ENCODE data around the gene MTCL1. TPM values are rescaled to one million over a fixed set of nuclear protein-coding genes. Genes with fewer than 3 reads are reported as not detected.

MTCL1 gene
- total RNA-seq, 1 donor from 2014 or later, result 36.9 TPM

- no peak for DNase-seq
These were observed 8.3 kb downstream of the MTCL1 start for GRCh38 chr18:8713691-8714090.

DNA sequence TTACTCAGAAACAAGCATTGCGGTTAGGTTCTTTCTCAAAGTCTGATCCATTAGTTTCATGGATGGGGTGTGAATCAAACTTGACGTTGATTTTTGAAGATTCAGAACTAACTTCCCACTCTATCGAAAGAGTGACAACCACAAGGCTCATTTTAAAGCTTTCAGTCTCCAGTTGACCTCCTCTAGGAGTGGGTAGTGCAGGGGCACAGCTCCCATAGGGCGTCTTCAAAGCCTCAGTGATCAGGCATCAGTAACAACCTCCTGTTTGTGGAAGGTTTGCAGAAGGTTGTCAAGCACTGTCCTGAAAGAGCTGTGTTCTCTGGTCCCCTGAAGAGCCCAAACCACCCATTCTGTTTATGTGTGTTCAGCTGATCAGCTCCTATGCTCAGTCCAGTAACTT is 10.2 kb downstream of the MTCL1 start:
- no peak for DNase-seq

DNA sequence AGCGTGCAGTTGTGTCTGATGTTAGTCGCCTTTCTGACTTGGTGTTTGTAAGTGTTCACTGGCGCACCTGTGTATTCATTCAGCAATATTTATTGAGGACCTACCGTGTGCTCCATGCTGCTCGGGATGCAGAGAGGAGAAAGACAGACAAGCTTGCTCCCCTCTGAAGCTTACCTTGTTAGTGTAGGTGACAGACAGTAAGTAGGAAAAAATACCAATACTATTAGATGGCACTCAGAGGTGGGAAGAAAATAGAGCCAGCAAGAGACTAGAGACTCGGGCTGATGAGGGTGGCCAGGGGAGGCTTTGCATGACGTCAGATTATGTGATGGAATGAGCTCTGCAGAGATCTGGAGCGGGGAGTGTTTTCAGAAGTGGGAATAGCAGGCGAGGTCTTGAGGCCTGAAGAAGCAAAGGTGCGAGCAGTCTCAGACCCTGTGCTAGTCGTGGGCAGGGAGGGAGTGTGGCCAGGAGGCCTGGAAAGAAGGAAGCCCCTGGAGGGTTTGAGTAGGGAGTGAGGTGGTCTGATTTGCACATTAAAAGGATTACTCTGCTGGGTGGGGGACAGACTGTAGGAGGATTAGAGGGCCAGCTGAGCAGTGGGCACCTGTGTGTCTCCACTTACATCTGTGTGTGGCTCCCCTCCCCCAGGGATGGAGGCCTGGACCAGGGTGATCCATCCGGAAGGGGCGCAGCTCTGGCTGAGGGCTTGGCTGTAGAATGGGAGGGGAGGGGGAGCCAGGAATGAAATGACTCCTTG is 11.8 kb downstream of the MTCL1 start:
- no peak for DNase-seq

GRCh38 chr18:8718401-8718913 is 13.1 kb downstream of the MTCL1 start:
- DNase-seq, result no peak

- no peak for DNase-seq
These were observed 13.8 kb downstream of the MTCL1 start for GRCh38 chr18:8719192-8719591.

DNA sequence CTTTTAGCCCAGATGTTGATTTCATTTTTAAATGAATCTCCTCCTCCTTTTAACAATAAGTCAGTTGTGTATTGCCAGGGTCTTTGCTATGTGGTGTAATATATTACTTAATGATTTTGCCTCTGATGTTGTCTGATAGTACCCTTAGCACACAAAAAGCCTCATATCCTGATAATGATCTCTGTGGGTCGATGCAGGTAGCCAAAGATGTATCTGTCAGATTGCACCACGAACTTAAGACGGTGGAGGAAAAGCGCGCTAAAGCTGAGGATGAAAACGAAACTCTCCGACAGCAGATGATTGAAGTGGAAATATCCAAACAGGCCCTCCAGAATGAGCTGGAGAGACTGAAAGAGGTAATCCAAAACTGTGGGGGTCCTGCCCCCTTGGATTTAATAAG is 14.8 kb downstream of the MTCL1 start:
- no peak for DNase-seq

DNA sequence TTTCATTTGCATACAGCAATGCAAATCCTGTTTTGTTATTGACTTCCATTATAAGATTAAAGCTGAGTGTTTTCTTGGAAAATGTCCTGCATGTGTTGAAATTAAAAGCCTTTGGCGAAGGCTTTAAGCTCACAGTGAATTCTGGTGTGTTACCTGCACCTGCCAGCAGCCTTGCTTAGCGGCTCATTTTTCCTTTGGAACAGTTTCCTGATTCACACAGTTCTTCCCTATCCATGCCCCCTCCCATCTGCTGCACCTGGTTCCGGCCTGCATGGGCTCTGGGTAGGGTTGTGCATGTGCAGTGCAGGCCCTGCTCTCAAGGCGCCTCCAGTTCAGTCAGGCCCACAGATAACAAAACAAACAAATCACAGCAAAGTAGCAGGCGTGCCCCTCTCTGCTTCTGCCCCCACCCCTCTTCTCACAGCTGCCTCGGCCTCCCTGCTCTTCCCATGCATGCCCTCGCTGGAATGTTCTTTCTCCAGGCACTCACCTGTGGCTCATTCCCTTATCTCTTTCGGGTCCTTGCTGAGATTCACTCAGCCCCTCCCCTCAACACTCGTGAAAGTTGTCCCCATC is 15.8 kb downstream of the MTCL1 start:
- DNase-seq, result no peak

- DNase-seq, result no peak
These were observed 16.4 kb downstream of the MTCL1 start for GRCh38 chr18:8721716-8722115.

GRCh38 chr18:8722946-8723820 is 17.8 kb downstream of the MTCL1 start:
- no peak for DNase-seq

GRCh38 chr18:8724452-8724851 is 19.1 kb downstream of the MTCL1 start:
- no peak for DNase-seq

- no peak for DNase-seq
These were observed 20.9 kb downstream of the MTCL1 start for GRCh38 chr18:8726281-8726680.

DNA sequence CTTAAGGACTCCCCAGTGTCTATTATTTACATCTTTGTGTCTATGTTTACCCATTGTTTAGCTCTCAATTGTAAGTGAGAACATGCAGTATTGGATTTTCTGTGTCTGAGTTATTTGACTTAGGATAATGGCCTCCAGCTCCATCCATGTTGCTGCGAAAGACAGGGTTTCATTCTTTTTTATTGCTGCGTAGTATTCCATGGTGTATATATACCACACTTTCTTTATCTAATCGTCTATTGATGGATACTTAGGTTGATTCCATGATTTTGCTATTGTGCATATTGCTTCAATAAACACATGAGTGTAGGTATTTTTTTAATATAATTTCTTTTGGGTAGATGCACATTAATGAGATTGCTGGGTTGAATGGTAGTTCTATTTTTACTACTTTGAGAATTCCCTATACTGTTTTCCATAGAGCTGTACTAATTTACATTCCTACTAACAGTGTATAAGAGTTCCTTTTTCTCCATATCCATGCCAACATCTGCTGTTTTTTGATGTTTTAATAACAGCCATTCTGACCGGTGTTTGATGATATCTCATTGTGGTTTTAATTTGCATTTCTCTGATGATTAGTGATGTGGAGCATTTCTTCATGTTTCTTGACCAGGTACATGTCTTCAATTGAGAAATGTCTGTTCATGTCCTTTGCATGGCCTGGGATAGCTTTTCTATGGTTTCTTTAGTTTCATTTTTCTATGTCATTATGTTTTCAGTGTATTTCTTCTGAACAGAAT is 21.8 kb downstream of the MTCL1 start:
- DNase-seq, result no peak

DNA sequence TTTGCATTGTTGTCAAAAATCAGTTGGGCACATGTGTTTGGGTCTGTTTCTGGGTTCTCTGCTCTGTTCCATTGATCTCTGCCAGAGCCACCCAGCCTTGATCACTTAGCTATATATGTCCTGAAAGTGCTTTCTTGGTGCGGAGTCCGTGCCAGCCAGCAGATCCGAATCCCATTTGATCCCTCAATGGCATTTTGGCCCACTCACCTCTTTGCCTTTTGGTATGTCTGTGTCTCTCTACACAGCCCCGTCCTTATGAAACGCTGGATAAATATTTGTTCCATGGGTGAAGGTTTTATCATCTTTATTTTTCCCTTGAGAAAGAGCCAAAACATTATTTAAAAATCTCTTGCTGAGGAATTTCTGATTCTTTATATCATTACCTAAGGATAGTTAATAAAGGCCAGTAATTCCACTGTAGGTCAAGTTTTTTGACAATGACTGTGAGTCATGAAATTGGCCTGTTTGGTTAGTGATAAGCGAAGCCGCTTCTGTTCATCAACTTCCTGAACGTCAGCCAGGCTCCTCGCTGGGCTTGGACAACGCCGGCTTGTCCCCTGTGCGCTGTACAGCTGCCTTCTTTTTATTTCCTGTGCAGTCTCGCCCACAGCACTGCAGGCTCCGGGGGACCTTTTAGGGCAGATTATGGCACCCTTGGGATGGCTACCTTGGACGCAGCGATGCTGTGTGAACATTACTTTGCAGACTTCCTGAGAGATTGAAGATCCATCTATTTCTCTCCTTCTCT is 24.9 kb downstream of the MTCL1 start:
- no peak for DNase-seq

DNA sequence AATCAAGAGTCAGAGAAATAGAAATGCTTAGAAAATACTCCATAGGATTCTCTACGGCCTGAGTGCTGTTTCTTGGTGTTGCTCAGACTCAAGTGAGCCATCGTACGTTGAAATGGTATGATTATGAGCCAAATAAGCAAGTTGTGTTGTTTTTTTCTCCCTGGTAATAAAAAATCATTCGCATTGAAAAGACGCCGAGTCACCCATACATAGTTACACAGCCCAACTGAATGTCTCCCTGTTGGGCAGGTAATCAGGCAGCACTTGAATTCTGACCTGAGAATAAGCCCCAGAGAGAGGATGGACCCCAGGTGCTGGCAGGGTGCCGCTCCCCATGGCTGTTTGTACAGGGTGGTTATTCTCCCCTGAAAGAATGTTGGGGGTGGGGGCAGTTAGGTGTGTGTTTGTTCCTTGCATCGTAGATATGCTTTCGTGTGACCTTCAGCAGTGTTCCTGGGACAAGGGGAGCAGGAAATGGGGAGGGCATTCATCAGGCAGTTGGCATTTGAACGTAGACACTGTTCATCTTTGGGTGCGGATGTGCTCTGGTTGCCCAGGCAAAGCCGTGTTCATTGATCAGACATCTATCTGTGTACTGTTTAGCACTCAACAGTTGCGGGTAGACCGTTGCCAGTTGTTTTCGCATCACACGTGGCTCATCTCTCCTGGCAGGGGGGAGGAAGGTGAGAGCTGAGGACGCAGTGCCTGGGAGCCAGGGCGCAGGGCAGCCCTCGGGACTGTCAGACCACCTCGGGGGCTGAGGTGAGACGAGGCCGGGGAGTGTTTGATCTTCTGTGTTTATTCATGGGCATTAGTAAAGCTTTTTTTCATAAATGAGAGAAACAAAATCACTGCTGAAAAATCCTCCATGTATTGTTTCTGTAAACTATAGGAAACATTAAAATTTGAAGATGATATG is 27.3 kb downstream of the MTCL1 start:
- no peak for DNase-seq

DNA sequence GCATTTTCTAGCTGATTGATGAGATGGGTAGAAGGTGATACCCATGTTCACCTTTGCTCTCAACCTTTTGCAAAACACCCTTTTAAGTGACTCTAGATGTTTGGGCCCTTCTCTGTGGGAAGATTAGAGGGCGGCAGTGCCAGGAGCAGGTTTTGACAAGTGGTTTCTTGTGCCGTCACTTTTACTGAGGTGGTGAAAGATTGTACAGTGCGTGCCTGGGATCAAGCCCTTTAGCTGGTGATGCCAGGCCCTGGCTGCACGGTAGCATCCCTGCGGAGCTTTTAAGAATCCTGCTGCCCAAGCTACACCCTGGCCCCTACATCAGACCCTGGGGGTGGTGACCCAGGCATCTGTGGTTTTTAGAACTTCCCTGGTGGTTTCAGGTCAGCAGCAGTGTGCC is 29.1 kb downstream of the MTCL1 start:
- DNase-seq, result peak; percentile 22

GRCh38 chr18:8735274-8735673 is 29.9 kb downstream of the MTCL1 start:
- DNase-seq, result no peak

DNA sequence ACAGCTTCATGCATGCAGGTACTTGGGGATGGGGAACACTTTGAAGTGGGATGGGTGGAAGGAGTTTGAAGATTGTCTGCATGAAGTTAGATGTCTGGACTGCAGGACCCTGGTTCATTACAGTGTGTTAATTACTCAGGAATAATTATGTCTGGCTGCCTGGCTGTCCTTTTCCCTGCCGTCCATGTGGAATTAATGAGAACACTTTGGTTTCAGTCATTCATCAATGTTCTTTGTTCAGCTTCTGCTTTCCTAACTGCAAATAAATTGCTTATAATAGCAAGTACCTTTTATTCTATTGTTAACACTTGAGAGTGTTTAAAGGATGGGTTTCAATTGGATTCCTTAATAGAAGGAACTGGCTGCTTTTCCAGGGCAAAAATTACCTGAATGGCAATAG is 35.8 kb downstream of the MTCL1 start:
- no peak for DNase-seq

DNA sequence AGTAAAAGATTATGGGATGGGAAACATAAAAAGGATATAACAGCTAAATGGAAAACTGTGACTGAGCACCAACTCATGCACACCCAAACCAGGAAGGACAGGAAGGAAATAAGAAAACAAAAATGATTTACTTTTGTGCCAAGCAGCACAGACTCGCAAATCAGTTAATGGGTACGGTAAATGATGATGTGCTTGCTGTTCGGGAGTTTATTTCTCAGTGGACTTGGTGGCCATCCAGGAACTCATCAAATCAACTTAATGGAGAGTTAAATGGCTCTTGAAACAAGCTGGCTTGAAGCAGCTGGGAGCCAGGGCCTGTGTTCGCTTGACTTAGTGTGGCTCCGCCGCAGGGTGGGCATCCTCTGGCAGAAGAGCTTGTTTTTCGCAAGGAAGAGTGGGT is 36.2 kb downstream of the MTCL1 start:
- DNase-seq, result no peak

DNA sequence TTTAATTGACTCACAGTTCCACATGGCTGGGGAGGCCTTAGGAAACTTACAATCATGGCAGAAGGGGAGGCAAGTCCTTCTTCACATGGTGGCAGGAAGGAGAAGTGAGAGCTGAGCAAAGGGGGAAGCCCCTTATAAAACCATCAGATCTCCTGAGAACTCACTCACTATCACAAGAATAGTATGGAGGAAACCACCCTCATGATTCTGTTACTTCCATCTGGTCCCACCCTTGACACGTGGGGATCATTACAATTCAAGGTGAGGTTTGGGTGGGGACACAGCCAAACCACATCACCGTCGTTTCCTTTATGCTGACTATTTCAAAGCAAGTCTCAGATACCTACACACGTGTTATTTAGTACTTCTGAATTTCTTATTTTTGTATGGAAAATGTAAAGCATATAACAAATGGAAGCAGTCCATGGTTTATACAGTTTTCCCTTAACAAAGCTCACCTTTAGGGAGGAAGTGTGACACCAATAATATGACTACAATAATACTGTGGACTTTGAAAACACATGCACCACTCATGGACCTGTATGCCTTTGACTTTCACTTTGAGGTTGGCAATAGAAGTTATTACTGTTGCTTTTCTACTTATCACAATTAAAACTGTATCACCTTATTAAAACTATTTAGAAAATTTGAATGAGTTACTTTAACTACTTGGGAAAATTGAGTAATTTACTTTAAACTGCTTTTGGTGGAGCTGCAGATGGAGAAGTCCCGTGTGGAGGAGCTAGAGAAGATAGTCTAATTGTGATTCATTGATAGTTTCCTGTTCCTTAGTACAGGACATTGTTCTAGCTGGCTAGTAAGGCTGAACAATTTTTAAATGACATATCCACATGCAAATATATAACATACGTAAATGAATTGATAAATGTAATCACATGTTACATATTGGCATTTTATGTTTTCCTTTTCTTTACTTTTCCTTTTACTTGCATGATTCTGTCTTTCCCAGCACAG is 37.3 kb downstream of the MTCL1 start:
- DNase-seq, result no peak
